K562 (cell line): ENCODE results near the gene PXDC1. TPM values are rescaled to one million over a fixed set of nuclear protein-coding genes. Genes with fewer than 3 reads are reported as not detected.

Source experiments
- ATAC-seq: fragments of 200-7000 bp; cut with Tn5 transposase; 3 replicates; pipeline ENCODE4 v1.9.1; 2020; ENCODE audit warnings: moderate library complexity
- BruUV-seq: library from RNA; stranded (reverse); fragments of 400-500 nt; replicated peaks from 2 replicates; lab custom pipeline; 2021; lab: Mats Ljungman, UMichigan
- CTCF ChIA-PET: fragments of 300-600 bp; formaldehyde crosslinking; extraction: SDS; loops from one replicate; lab custom pipeline; 2021; ENCODE audit warnings: low intra/inter-chr PET ratio; lab: Yijun Ruan, JAX
- POLR2A ChIA-PET: fragments of 300-600, 350-650 bp; sonication (Branson Sonifier 250); formaldehyde crosslinking; extraction: SDS; loops from one replicate; lab custom pipeline; 2021; ENCODE audit warnings: antibody characterized with exemption, inconsistent platforms; lab: Yijun Ruan, JAX
- DNase-seq, 4 experiments: peaks; one replicate each; pipeline versions ENCODE4 v3.0.0 to v3.0.0-alpha.2; 2011 to 2018; ENCODE audit warnings: low spot score in 3 of 4, mixed read lengths in 3 of 4; ENCODE audit errors: extremely low read depth in 1 of 4
- FAIRE-seq: peaks from 2 replicates; lab custom pipeline; 2011; peaks lifted over from hg19 to GRCh38; lab: Jason Lieb, UNC
- H2AFZ ChIP-seq: 2 replicates; pipeline ENCODE4 v1.6.0; 2011; ENCODE audit warnings: low read depth, low read length, control low read depth, inconsistent platforms
- H3K27ac ChIP-seq: fragments of 200-600 bp; 3 replicates; pipeline ENCODE4 v1.8.0; 2011; ENCODE audit warnings: low read depth, mild to moderate bottlenecking, control low read depth, inconsistent platforms, low read length, moderate library complexity, mixed read lengths; ENCODE audit errors: extremely low read depth
- H3K27me3 ChIP-seq, 2 experiments: fragments of 300-600 bp in 1 of 2; 2 replicates in 1 of 2; 3 replicates in 1 of 2; pipeline versions ENCODE4 v1.6.0 to v1.8.0; 2011; ENCODE audit warnings: inconsistent platforms in 2 of 2, low read length in 2 of 2, mild to moderate bottlenecking in 1 of 2, mixed read lengths in 1 of 2, moderate library complexity in 1 of 2; ENCODE audit not compliant: control insufficient read depth in 2 of 2, insufficient read depth in 2 of 2
- H3K36me3 ChIP-seq: fragments of 300-600 bp; 3 replicates; pipeline ENCODE4 v1.8.0; 2011; ENCODE audit warnings: mild to moderate bottlenecking, low read length, inconsistent platforms; ENCODE audit not compliant: control insufficient read depth, insufficient read depth
- H3K4me1 ChIP-seq, 2 experiments: fragments of 200-600 bp in 1 of 2; replicated peaks in 1 of 2; 2 replicates in 1 of 2; 3 replicates in 1 of 2; pipeline versions ENCODE4 v1.5.1 to v1.8.0; 2011; ENCODE audit warnings: inconsistent platforms in 2 of 2, low read length in 2 of 2, mild to moderate bottlenecking in 1 of 2, mixed read lengths in 1 of 2, moderate library complexity in 1 of 2; ENCODE audit not compliant: control insufficient read depth in 2 of 2, insufficient read depth in 2 of 2
- H3K4me2 ChIP-seq: 2 replicates; pipeline ENCODE4 v1.6.1; 2011; ENCODE audit warnings: low read length, control low read depth, inconsistent platforms, mixed read lengths; ENCODE audit not compliant: insufficient read depth
- H3K4me3 ChIP-seq: fragments of 200-600 bp; sonication (generic), shearing (Covaris generic); 2 replicates; pipeline ENCODE4 v1.5.1; 2016; ENCODE audit warnings: control low read depth, inconsistent platforms
- H3K79me2 ChIP-seq: fragments of 200-600 bp; 3 replicates; pipeline ENCODE4 v1.8.0; 2011; ENCODE audit warnings: low read length, inconsistent platforms; ENCODE audit not compliant: control insufficient read depth, insufficient read depth
- H3K9ac ChIP-seq, 2 experiments: 2 replicates each; pipeline versions ENCODE4 v1.6.0 to v1.6.1; 2011; ENCODE audit warnings: low read depth in 2 of 2, low read length in 2 of 2, control low read depth in 1 of 2, inconsistent platforms in 1 of 2, mild to moderate bottlenecking in 1 of 2, mixed read lengths in 1 of 2; ENCODE audit not compliant: insufficient read depth in 1 of 2
- H3K9me1 ChIP-seq: one replicate; pipeline ENCODE4 v1.6.0; 2011; ENCODE audit warnings: inconsistent platforms, mild to moderate bottlenecking, low read length, moderate library complexity; ENCODE audit not compliant: control insufficient read depth, insufficient read depth
- H3K9me3 ChIP-seq: replicated peaks from 2 replicates; pipeline ENCODE4 v1.5.1; 2011; ENCODE audit warnings: low read depth, low read length, inconsistent platforms; ENCODE audit not compliant: control insufficient read depth, insufficient read depth
- H4K20me1 ChIP-seq: replicated peaks from 2 replicates; pipeline ENCODE4 v1.6.1; 2011; ENCODE audit warnings: low read length, inconsistent platforms, mixed read lengths; ENCODE audit not compliant: control insufficient read depth, insufficient read depth
- EP300 ChIP-seq: IDR thresholded peaks from 2 replicates; pipeline ENCODE4 v1.6.1; 2012; ENCODE audit warnings: low read length, improper control_type of control experiment
- WGBS: fragments of 100-300 bp; shearing (Covaris generic); methylation state at CpG from one replicate; pipeline ENCODE4 v1.1.6; 2016; ENCODE audit warnings: low coverage, mixed read lengths; ENCODE audit not compliant: insufficient coverage; ENCODE audit errors: missing lambda C conversion rate; 5-methylcytosine and 5-hydroxymethylcytosine counted together
- in situ Hi-C: fragments of 300-500 bp; cut with MboI; formaldehyde crosslinking; loops from 4 replicates; pipeline ENCODE4 v1.15.0; 2018; ENCODE audit warnings: inconsistent platforms, mixed read lengths
- intact Hi-C: fragments of 100-400 bp; cut with micrococcal nuclease; formaldehyde crosslinking; loops from 2 replicates; pipeline ENCODE4 v1.14.2; 2022
- polyA plus RNA-seq, 8 experiments: library from polyadenylated mRNA; depleted of rRNA in 4 of 8; stranded (reverse) in 5 of 8; unstranded in 3 of 8; fragments of >200 nt; fragmentation: Nextera tagmentation in 2 of 8; fragmentation: Illumina TruSeq in 1 of 8; extraction: Ambion mirVana in 2 of 8; extraction: Trizol in 1 of 8; gene quantifications; 2 replicates each; pipeline versions ENCODE4 v1.2.1 to v1.2.3, GENCODE V29; 2011 to 2014; ENCODE audit warnings: inconsistent platforms in 1 of 8, missing spikeins in 1 of 8
- total RNA-seq, 7 experiments: library from RNA; depleted of rRNA in 6 of 7; stranded (reverse); fragments of >200 nt in 6 of 7; fragmentation: Illumina TruSeq in 2 of 7; extraction: Trizol in 2 of 7; gene quantifications; 2 replicates each; pipeline versions ENCODE4 v1.2.1 to v1.2.3, GENCODE V29; 2011 to 2021; ENCODE audit warnings: low replicate concordance in 1 of 7
- TF ChIP-seq, protein P1 (sequence below): IDR thresholded peaks from 2 replicates; pipeline ENCODE4 v1.6.1; 2012; ENCODE audit warnings: low read depth, low read length, improper control_type of control experiment, borderline replicate concordance
- TF ChIP-seq, protein P2 (sequence below): fragments of 250-450 bp; sonication (Bioruptor Pico); IDR thresholded peaks from 2 replicates; pipeline ENCODE4 v1.9.0; 2021; ENCODE audit warnings: mild to moderate bottlenecking, inconsistent platforms
- TF ChIP-seq, protein P3 (sequence below): IDR thresholded peaks from 3 replicates; pipeline ENCODE4 v1.6.1; 2011; ENCODE audit warnings: borderline replicate concordance, mild to moderate bottlenecking, moderate library complexity; ENCODE audit not compliant: insufficient read length; ENCODE audit errors: extremely low read depth

Gene PXDC1
- total and polyA plus RNA-seq, 9 of the 15 experiments (the other 6 are each of a cell fraction or from before 2014, with no cell fraction given), result 0.09 to 0.33 (median 0.16) TPM; not detected in 5

DNA sequence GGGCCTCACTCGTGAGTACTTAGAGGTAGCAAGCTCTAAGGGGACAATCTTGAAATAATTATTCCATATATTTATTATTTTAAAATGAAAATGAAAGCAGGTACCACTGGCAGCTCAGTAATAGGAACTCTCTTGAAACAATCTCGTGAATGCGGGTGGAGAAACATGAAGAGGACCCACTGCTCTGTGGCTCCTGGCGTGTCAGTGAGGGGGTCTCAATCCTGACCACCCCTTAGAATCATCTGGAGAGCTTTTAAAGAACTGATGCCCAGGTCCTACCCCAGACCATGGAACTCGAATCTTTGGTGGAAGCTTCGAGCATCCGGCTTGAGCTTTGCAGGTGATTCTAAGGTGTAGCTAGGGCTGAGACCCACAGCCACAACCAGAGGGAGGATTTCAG is 23.9 kb upstream of the PXDC1 start:
- BruUV-seq, result no TSS peak
- intact Hi-C loops, result no loop called here
- FAIRE-seq, result no peak

More for the DNA sequence above, 23.9 kb upstream of the PXDC1 start:
- no peaks in the 10 kb centered on the region for H3K36me3 ChIP-seq
- H3K9ac ChIP-seq, result no peak overlapping the region
- H3K9me1 ChIP-seq, result no peaks in the 10 kb centered on the region
- ATAC-seq (no peak), DNase-seq (no peak)
- no peaks in the 10 kb centered on the region for H3K9me3 ChIP-seq
- H3K4me2 ChIP-seq, result no peak overlapping the region
- H3K4me1 ChIP-seq, result peaks cover 0 to 7% of the 10 kb centered on the region in 2 experiments; a peak in 1 of 5 replicates
- peaks cover 30 to 57% of the 10 kb centered on the region in 2 experiments for H3K27me3 ChIP-seq
- WGBS, result 5% methylated on average over 7 of the region's 7 CpGs
- in situ Hi-C loops, result no loop called here
- TF ChIP-seq, protein P1, sequence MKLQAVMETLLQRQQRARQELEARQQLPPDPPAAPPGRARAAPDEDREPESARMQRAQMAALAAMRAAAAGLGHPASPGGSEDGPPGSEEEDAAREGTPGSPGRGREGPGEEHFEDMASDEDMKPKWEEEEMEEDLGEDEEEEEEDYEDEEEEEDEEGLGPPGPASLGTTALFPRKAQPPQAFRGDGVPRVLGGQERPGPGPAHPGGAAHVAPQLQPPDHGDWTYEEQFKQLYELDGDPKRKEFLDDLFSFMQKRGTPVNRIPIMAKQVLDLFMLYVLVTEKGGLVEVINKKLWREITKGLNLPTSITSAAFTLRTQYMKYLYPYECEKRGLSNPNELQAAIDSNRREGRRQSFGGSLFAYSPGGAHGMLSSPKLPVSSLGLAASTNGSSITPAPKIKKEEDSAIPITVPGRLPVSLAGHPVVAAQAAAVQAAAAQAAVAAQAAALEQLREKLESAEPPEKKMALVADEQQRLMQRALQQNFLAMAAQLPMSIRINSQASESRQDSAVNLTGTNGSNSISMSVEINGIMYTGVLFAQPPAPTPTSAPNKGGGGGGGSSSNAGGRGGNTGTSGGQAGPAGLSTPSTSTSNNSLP, result no peak
- TF ChIP-seq, protein P2, sequence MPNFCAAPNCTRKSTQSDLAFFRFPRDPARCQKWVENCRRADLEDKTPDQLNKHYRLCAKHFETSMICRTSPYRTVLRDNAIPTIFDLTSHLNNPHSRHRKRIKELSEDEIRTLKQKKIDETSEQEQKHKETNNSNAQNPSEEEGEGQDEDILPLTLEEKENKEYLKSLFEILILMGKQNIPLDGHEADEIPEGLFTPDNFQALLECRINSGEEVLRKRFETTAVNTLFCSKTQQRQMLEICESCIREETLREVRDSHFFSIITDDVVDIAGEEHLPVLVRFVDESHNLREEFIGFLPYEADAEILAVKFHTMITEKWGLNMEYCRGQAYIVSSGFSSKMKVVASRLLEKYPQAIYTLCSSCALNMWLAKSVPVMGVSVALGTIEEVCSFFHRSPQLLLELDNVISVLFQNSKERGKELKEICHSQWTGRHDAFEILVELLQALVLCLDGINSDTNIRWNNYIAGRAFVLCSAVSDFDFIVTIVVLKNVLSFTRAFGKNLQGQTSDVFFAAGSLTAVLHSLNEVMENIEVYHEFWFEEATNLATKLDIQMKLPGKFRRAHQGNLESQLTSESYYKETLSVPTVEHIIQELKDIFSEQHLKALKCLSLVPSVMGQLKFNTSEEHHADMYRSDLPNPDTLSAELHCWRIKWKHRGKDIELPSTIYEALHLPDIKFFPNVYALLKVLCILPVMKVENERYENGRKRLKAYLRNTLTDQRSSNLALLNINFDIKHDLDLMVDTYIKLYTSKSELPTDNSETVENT, result no peak
- TF ChIP-seq, protein P3, sequence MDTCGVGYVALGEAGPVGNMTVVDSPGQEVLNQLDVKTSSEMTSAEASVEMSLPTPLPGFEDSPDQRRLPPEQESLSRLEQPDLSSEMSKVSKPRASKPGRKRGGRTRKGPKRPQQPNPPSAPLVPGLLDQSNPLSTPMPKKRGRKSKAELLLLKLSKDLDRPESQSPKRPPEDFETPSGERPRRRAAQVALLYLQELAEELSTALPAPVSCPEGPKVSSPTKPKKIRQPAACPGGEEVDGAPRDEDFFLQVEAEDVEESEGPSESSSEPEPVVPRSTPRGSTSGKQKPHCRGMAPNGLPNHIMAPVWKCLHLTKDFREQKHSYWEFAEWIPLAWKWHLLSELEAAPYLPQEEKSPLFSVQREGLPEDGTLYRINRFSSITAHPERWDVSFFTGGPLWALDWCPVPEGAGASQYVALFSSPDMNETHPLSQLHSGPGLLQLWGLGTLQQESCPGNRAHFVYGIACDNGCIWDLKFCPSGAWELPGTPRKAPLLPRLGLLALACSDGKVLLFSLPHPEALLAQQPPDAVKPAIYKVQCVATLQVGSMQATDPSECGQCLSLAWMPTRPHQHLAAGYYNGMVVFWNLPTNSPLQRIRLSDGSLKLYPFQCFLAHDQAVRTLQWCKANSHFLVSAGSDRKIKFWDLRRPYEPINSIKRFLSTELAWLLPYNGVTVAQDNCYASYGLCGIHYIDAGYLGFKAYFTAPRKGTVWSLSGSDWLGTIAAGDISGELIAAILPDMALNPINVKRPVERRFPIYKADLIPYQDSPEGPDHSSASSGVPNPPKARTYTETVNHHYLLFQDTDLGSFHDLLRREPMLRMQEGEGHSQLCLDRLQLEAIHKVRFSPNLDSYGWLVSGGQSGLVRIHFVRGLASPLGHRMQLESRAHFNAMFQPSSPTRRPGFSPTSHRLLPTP, result no peak
- TF ChIP-seq EP300, result no peak
- no peaks in the 10 kb centered on the region for H4K20me1 ChIP-seq
- H3K4me3 ChIP-seq, result no peak overlapping the region
- CTCF ChIA-PET, result no interaction called here
- no peak overlapping the region for H3K27ac ChIP-seq
- H2AFZ ChIP-seq, result no peak overlapping the region
- no peaks in the 10 kb centered on the region for H3K79me2 ChIP-seq
- POLR2A ChIA-PET, result interaction anchor here (0.6 to 1.7 kb wide), 2 partner anchors 14 to 749 kb away, joined by 4 to 7 read pairs; no protein-coding TSS in a partner anchor
